ENCODE data around the gene GRM8.

- TF ChIP-seq OSR1 (CRISPR knock-in tag; IDR thresholded peaks at IDR 0.05), result no peak
- no peak for TF ChIP-seq CSRNP3 (CRISPR knock-in tag; IDR thresholded peaks at IDR 0.05)
- no peak for TF ChIP-seq RARB (CRISPR knock-in tag; IDR thresholded peaks at IDR 0.05)
- TF ChIP-seq ZFP30 (CRISPR knock-in tag; IDR thresholded peaks at IDR 0.05), result no peak
- no peak for TF ChIP-seq ZNF70 (CRISPR knock-in tag; IDR thresholded peaks at IDR 0.05)
- TF ChIP-seq ZNF565 (CRISPR knock-in tag; conservative IDR thresholded peaks at IDR 0.05; ENCODE audit: low read depth), result no peak
- TF ChIP-seq ARNTL (CRISPR knock-in tag; IDR thresholded peaks at IDR 0.05; ENCODE audit: borderline replicate concordance, low read depth), result no peak
- TF ChIP-seq POU6F1 (CRISPR knock-in tag; IDR thresholded peaks at IDR 0.05; ENCODE audit: borderline replicate concordance, low read depth), result no peak
- TF ChIP-seq TSHZ2 (CRISPR knock-in tag; IDR thresholded peaks at IDR 0.05), result no peak
- no peak for TF ChIP-seq SNAI2 (CRISPR knock-in tag; IDR thresholded peaks at IDR 0.05)
Measured at GRCh38 chr7:126790763-126791162, 462.0 kb downstream of the GRM8 start.
